HepG2 (cell line): Measurements from ENCODE around the gene PKP4. TPM values are rescaled to one million over a fixed set of nuclear protein-coding genes. Genes with fewer than 3 reads are reported as not detected.

ENCODE experiments used
- ATAC-seq: fragments of 200-7000 bp; cut with Tn5 transposase; 3 replicates; pipeline ENCODE4 v1.9.1; 2020; ENCODE audit warnings: mild to moderate bottlenecking, moderate library complexity
- BruUV-seq: library from RNA; stranded (reverse); fragments of 400-500 nt; replicated peaks from 2 replicates; lab custom pipeline; 2021; lab: Mats Ljungman, UMichigan
- CTCF ChIA-PET: fragments of 300-600 bp; formaldehyde crosslinking; extraction: SDS; loops from one replicate; lab custom pipeline; 2021; ENCODE audit warnings: low total read pairs, inconsistent platforms, low intra/inter-chr PET ratio; lab: Yijun Ruan, JAX
- POLR2A ChIA-PET: fragments of 350-600 bp; sonication (Branson Sonifier 250); formaldehyde crosslinking; loops from one replicate; lab custom pipeline; 2020; ENCODE audit warnings: antibody characterized with exemption, inconsistent platforms; lab: Yijun Ruan, JAX
- DNase-seq: peaks from one replicate; pipeline ENCODE4 v3.0.0-alpha.2; 2015; ENCODE audit warnings: low spot score
- FAIRE-seq: peaks from 3 replicates; lab custom pipeline; 2011; peaks lifted over from hg19 to GRCh38; lab: Jason Lieb, UNC
- H2AFZ ChIP-seq: one replicate; pipeline ENCODE4 v1.6.1; 2011; ENCODE audit warnings: low read length, inconsistent platforms
- H3K27ac ChIP-seq: fragments of 300-600 bp; 3 replicates; pipeline ENCODE4 v1.8.0; 2011; ENCODE audit warnings: mixed run types, mild to moderate bottlenecking, mixed read lengths, low read length, inconsistent platforms; ENCODE audit not compliant: insufficient read depth; ENCODE audit errors: extremely low read length
- H3K27me3 ChIP-seq, 2 experiments: fragments of 200-600 bp in 1 of 2; 2 replicates in 1 of 2; 3 replicates in 1 of 2; pipeline versions ENCODE4 v1.6.0 to v1.8.0; 2011; ENCODE audit warnings: low read length in 2 of 2, mild to moderate bottlenecking in 2 of 2, moderate library complexity in 2 of 2, inconsistent platforms in 1 of 2; ENCODE audit not compliant: insufficient read depth in 2 of 2, control insufficient read depth in 1 of 2
- H3K36me3 ChIP-seq, 2 experiments: fragments of 200-600 bp in 1 of 2; replicated peaks in 1 of 2; 2 replicates in 1 of 2; 3 replicates in 1 of 2; pipeline versions ENCODE4 v1.5.1 to v1.8.0; 2011; ENCODE audit warnings: low read length in 2 of 2, inconsistent platforms in 1 of 2; ENCODE audit not compliant: insufficient read depth in 2 of 2, control insufficient read depth in 1 of 2
- H3K4me1 ChIP-seq: 2 replicates; pipeline ENCODE4 v1.5.1; 2012; ENCODE audit warnings: low read length, inconsistent platforms; ENCODE audit not compliant: insufficient read depth
- H3K4me2 ChIP-seq: 2 replicates; pipeline ENCODE4 v1.6.0; 2011; ENCODE audit warnings: low read depth, low read length, inconsistent platforms
- H3K4me3 ChIP-seq, 3 experiments: fragments of 200-600 bp in 1 of 3; sonication (generic), shearing (Covaris generic) in 1 of 3; replicated peaks in 1 of 3; 2 replicates each; pipeline ENCODE4 v1.5.1; 2011 to 2016; ENCODE audit warnings: low read length in 3 of 3, inconsistent platforms in 2 of 3, low read depth in 2 of 3, mild to moderate bottlenecking in 2 of 3, control low read depth in 1 of 3, mixed read lengths in 1 of 3; ENCODE audit not compliant: insufficient read depth in 1 of 3
- H3K79me2 ChIP-seq: one replicate; pipeline ENCODE4 v1.6.1; 2011; ENCODE audit warnings: low read length, inconsistent platforms; ENCODE audit not compliant: insufficient read depth
- H3K9ac ChIP-seq: 2 replicates; pipeline ENCODE4 v1.6.0; 2011; ENCODE audit warnings: mild to moderate bottlenecking, low read depth, low read length, inconsistent platforms; ENCODE audit not compliant: insufficient read depth
- H3K9me3 ChIP-seq: 2 replicates; pipeline ENCODE4 v1.5.1; 2012; ENCODE audit warnings: mild to moderate bottlenecking, low read length
- H4K20me1 ChIP-seq: 2 replicates; pipeline ENCODE4 v1.6.0; 2011; ENCODE audit warnings: inconsistent platforms, mild to moderate bottlenecking, low read length, moderate library complexity; ENCODE audit not compliant: insufficient read depth
- CEBPB ChIP-seq: IDR thresholded peaks from 2 replicates; pipeline ENCODE4 v1.6.1; 2011; ENCODE audit warnings: low read depth, low read length, improper control_type of control experiment, borderline replicate concordance
- NCOA2 ChIP-seq: sonication (generic); formaldehyde crosslinking; IDR thresholded peaks from 2 replicates; pipeline ENCODE4 v1.8.0; 2022; ENCODE audit warnings: inconsistent platforms
- ZNF382 ChIP-seq: sonication (generic); formaldehyde crosslinking; IDR thresholded peaks from 2 replicates; pipeline ENCODE4 v1.5.0; 2020; ENCODE audit warnings: missing genetic modification reagents, mild to moderate bottlenecking, borderline replicate concordance
- ZNF687 ChIP-seq: sonication (generic); formaldehyde crosslinking; IDR thresholded peaks from 2 replicates; pipeline ENCODE4 v1.5.1; 2020; ENCODE audit warnings: mild to moderate bottlenecking, missing genetic modification reagents, moderate library complexity
- WGBS: methylation state at CpG from one replicate; pipeline ENCODE4 v1.1.6; 2017; ENCODE audit warnings: low lambda C conversion rate; 5-methylcytosine and 5-hydroxymethylcytosine counted together
- in situ Hi-C: cut with HindIII; loops from 2 replicates; pipeline ENCODE4 v1.10.0; 2017; ENCODE audit warnings: low pct_unique_long_range_greater_than_20kb; ENCODE audit not compliant: extremely low pct_ligation_motif_present
- intact Hi-C: fragments of 100-400 bp; cut with micrococcal nuclease; formaldehyde crosslinking; loops from one replicate; pipeline ENCODE4 v1.10.0; 2022; ENCODE audit not compliant: unreplicated experiment
- polyA plus RNA-seq, 8 experiments: library from polyadenylated mRNA; depleted of rRNA in 3 of 8; stranded (reverse) in 7 of 8; unstranded in 1 of 8; fragments of >200 nt; fragmentation: Illumina TruSeq in 4 of 8; extraction: Trizol in 4 of 8; gene quantifications; 2 replicates each; pipeline versions ENCODE4 v1.2.1 to v1.2.3, GENCODE V29; 2011 to 2016; ENCODE audit warnings: low read depth in 4 of 8, missing spikeins in 1 of 8, mixed read lengths in 1 of 8; ENCODE audit not compliant: insufficient read depth in 1 of 8
- total RNA-seq, 5 experiments: library from RNA; depleted of rRNA; stranded (reverse); fragments of >200 nt; fragmentation: Illumina TruSeq; extraction: Trizol; gene quantifications; 2 replicates each; pipeline ENCODE4 v1.2.3, GENCODE V29; 2016; ENCODE audit warnings: low read depth in 1 of 5

PKP4 gene
- total and polyA plus RNA-seq, 2 of the 13 experiments (the other 11 are each of a cell fraction or from before 2014, with no cell fraction given): 80.9 to 90.5 TPM

GRCh38 chr2:158603205-158603604 lies 146.5 kb downstream of the PKP4 start:
- no peaks in the 10 kb centered on the region for H3K4me1 ChIP-seq
- no peak overlapping the region for H2AFZ ChIP-seq
- no peak overlapping the region for H3K4me3 ChIP-seq
- peaks cover 3% of the 10 kb centered on the region for H3K79me2 ChIP-seq
- no peak overlapping the region for H3K27ac ChIP-seq
- in situ Hi-C loops: no loop called here
- FAIRE-seq (no peak), DNase-seq (no peak), ATAC-seq (no peak)
- no peak overlapping the region for H3K9ac ChIP-seq
- peaks cover 5 to 30% of the 10 kb centered on the region in 2 experiments; a peak in 4 of 5 replicates for H3K36me3 ChIP-seq
- POLR2A ChIA-PET: no interaction called here
- H3K9me3 ChIP-seq: no peaks in the 10 kb centered on the region
- no TSS peak for BruUV-seq
- intact Hi-C loops: no loop called here
- CTCF ChIA-PET: no interaction called here
- H4K20me1 ChIP-seq: no peaks in the 10 kb centered on the region
- WGBS: 98% methylated on average over 3 of the region's 3 CpGs
- no peak overlapping the region for H3K4me2 ChIP-seq
- H3K27me3 ChIP-seq: no peaks in the 10 kb centered on the region
- TF ChIP-seq CEBPB (peak; percentile 87), NCOA2 (no peak)

- H3K27me3 ChIP-seq: no peaks in the 10 kb centered on the region
- H3K79me2 ChIP-seq: peaks cover 3% of the 10 kb centered on the region
- BruUV-seq: no TSS peak
- H3K27ac ChIP-seq: no peak overlapping the region
- no peak for FAIRE-seq
- intact Hi-C loops (no loop called here), in situ Hi-C loops (no loop called here)
- no peak for ATAC-seq
- no peak overlapping the region for H3K9ac ChIP-seq
- H3K4me1 ChIP-seq: no peaks in the 10 kb centered on the region
- no peak for TF ChIP-seq ZNF382 (CRISPR knock-in tag)
- no peak for TF ChIP-seq ZNF687
- no peaks in the 10 kb centered on the region for H3K9me3 ChIP-seq
- ChIA-PET POLR2A (no interaction called here), CTCF (no interaction called here)
- peaks cover 4 to 30% of the 10 kb centered on the region in 2 experiments; a peak in 4 of 5 replicates for H3K36me3 ChIP-seq
- no peak for DNase-seq
- no peak overlapping the region for H3K4me3 ChIP-seq
- no peak overlapping the region for H2AFZ ChIP-seq
- H4K20me1 ChIP-seq: no peaks in the 10 kb centered on the region
- WGBS: 94% methylated on average over 6 of the region's 6 CpGs
- H3K4me2 ChIP-seq: no peak overlapping the region
Observed at GRCh38 chr2:158603986-158604385, 147.2 kb downstream of the PKP4 start.
